PC-3 (cell line): ENCODE measurements around the gene LRRC59. TPM values are rescaled to one million over a fixed set of nuclear protein-coding genes. Genes with fewer than 3 reads are reported as not detected.
A peak's percentile ranks its signal among the peaks of the same experiment; 100 is the strongest.

Experiments
- ATAC-seq: fragments of 200-7000 bp; cut with Tn5 transposase; 2 replicates; pipeline ENCODE4 v1.9.1; 2020; ENCODE audit warnings: mild to moderate bottlenecking, moderate library complexity
- BruUV-seq: library from RNA; stranded (reverse); fragments of 400-500 nt; replicated peaks from 2 replicates; lab custom pipeline; 2021; lab: Mats Ljungman, UMichigan
- CTCF ChIA-PET: fragments of 300-600 bp; sonication (Branson Sonifier 250); formaldehyde crosslinking; loops from one replicate; lab custom pipeline; 2022; ENCODE audit warnings: antibody characterized with exemption; lab: Charles Lee
- POLR2A ChIA-PET: fragments of 300-600 bp; sonication (Branson Sonifier 250); formaldehyde crosslinking; loops from one replicate; lab custom pipeline; 2022; ENCODE audit warnings: antibody characterized with exemption; ENCODE audit not compliant: unreplicated experiment; lab: Charles Lee
- DNase-seq: peaks from one replicate; pipeline ENCODE4 v3.0.0-alpha.2; 2015
- H2AFZ ChIP-seq: fragments of 300-600 bp; sonication (generic); 2 replicates; pipeline ENCODE4 v1.6.0; 2016; ENCODE audit warnings: antibody characterized with exemption, low read length
- H3F3A ChIP-seq: fragments of 300-600 bp; sonication (generic); one replicate; pipeline ENCODE4 v1.6.0; 2017; ENCODE audit warnings: antibody characterized with exemption, low read length, control low read depth, mild to moderate bottlenecking; ENCODE audit not compliant: unreplicated experiment
- H3K27ac ChIP-seq: fragments of 300-600 bp; sonication (generic); 2 replicates; pipeline ENCODE4 v1.5.1; 2016; ENCODE audit warnings: mild to moderate bottlenecking, low read length
- H3K27me3 ChIP-seq: fragments of 300-600 bp; sonication (generic); 2 replicates; pipeline ENCODE4 v1.6.1; 2016; ENCODE audit warnings: low read length, mixed read lengths
- H3K36me3 ChIP-seq: fragments of 300-600 bp; sonication (generic); 2 replicates; pipeline ENCODE4 v1.6.1; 2016; ENCODE audit warnings: low read depth, mixed run types, low read length, mixed read lengths
- H3K4me1 ChIP-seq: fragments of 300-600 bp; sonication (generic); 2 replicates; pipeline ENCODE4 v1.5.1; 2016; ENCODE audit warnings: low read length; ENCODE audit not compliant: insufficient read depth
- H3K4me2 ChIP-seq: fragments of 300-600 bp; sonication (generic); 2 replicates; pipeline ENCODE4 v1.6.0; 2016; ENCODE audit warnings: low read length
- H3K4me3 ChIP-seq: fragments of 300-600 bp; sonication (generic); 2 replicates; pipeline ENCODE4 v1.5.1; 2016; ENCODE audit warnings: mild to moderate bottlenecking, low read length, mixed read lengths
- H3K79me2 ChIP-seq: fragments of 300-600 bp; sonication (generic); 2 replicates; pipeline ENCODE4 v1.6.1; 2017; ENCODE audit warnings: low read length, mixed read lengths
- H3K9ac ChIP-seq: fragments of 300-600 bp; sonication (generic); 2 replicates; pipeline ENCODE4 v1.6.0; 2016; ENCODE audit warnings: mild to moderate bottlenecking, low read length
- H3K9me2 ChIP-seq: fragments of 300-600 bp; sonication (generic); replicated peaks from 2 replicates; pipeline ENCODE4 v1.6.1; 2016; ENCODE audit warnings: mixed run types, low read length, mixed read lengths
- H3K9me3 ChIP-seq: fragments of 300-600 bp; sonication (generic); 2 replicates; pipeline ENCODE4 v1.6.1; 2016; ENCODE audit warnings: low read length, mixed read lengths
- H4K20me1 ChIP-seq: fragments of 300-600 bp; sonication (generic); 2 replicates; pipeline ENCODE4 v1.6.1; 2016; ENCODE audit warnings: low read length, mixed read lengths
- EZH2 ChIP-seq: fragments of 300-600 bp; sonication (generic); IDR thresholded peaks from one replicate; pipeline ENCODE4 v1.6.1; 2017; ENCODE audit warnings: antibody characterized with exemption, mild to moderate bottlenecking, low read length; ENCODE audit not compliant: unreplicated experiment
- EZH2phosphoT487 ChIP-seq: fragments of 300-600 bp; sonication (generic); IDR thresholded peaks from 2 replicates; pipeline ENCODE4 v1.6.1; 2018; ENCODE audit warnings: mild to moderate bottlenecking, antibody characterized with exemption, low read length, borderline replicate concordance
- intact Hi-C: fragments of 100-400 bp; cut with micrococcal nuclease; formaldehyde crosslinking; loops from 2 replicates; pipeline ENCODE4 v1.9.0; 2023
- total RNA-seq: library from RNA; depleted of rRNA; stranded (reverse); fragments of >200 nt; gene quantifications from 2 replicates; pipeline ENCODE4 v1.2.3, GENCODE V29; 2014
- TF ChIP-seq, protein P1 (sequence below): fragments of 300-600 bp; sonication (generic); conservative IDR thresholded peaks from 2 replicates; pipeline ENCODE4 v1.5.1; 2017; ENCODE audit warnings: antibody characterized with exemption, low read depth, mild to moderate bottlenecking, low read length

Gene LRRC59
- total RNA-seq, 1 experiment from 2014 or later, result 324 TPM

GRCh38 chr17:50372758-50373556 lies 24.4 kb downstream of the LRRC59 start, which contains the start of the genes EME1 and MRPL27:
Gene EME1, plus strand, starts transcription at chr17:50373229. Its CDS starts 1,980 bp downstream, at chr17:50375209.
Gene MRPL27, minus strand, starts transcription at chr17:50373184. Its CDS starts 14 bp downstream, at chr17:50373170.
- no peak for TF ChIP-seq EZH2
- TF ChIP-seq, protein P1, sequence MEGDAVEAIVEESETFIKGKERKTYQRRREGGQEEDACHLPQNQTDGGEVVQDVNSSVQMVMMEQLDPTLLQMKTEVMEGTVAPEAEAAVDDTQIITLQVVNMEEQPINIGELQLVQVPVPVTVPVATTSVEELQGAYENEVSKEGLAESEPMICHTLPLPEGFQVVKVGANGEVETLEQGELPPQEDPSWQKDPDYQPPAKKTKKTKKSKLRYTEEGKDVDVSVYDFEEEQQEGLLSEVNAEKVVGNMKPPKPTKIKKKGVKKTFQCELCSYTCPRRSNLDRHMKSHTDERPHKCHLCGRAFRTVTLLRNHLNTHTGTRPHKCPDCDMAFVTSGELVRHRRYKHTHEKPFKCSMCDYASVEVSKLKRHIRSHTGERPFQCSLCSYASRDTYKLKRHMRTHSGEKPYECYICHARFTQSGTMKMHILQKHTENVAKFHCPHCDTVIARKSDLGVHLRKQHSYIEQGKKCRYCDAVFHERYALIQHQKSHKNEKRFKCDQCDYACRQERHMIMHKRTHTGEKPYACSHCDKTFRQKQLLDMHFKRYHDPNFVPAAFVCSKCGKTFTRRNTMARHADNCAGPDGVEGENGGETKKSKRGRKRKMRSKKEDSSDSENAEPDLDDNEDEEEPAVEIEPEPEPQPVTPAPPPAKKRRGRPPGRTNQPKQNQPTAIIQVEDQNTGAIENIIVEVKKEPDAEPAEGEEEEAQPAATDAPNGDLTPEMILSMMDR, result no peak
- TF ChIP-seq EZH2phosphoT487, result no peak
- H3K36me3 ChIP-seq, result peaks cover 34% of the 10 kb centered on the region
- H2AFZ ChIP-seq, result peak within 1 kb of the TSS; percentile 92
- H3K9me2 ChIP-seq, result no peaks in the 10 kb centered on the region
- no peaks in the 10 kb centered on the region for H3K27me3 ChIP-seq
- ChIA-PET CTCF (interaction anchor here (0.6 kb wide), 1 partner anchor 504 kb away, joined by 3 read pairs; no protein-coding TSS in a partner anchor), POLR2A (interaction anchor here (0.6 kb wide), 1 partner anchor 128 kb away, joined by 14 read pairs; no protein-coding TSS in a partner anchor)
- H3K79me2 ChIP-seq, result peaks cover 40% of the 10 kb centered on the region
- peak within 1 kb of the TSS; percentile 90 for H3K4me2 ChIP-seq
- H3K9me3 ChIP-seq, result no peaks in the 10 kb centered on the region
- H3K27ac ChIP-seq, result peak within 1 kb of the TSS; percentile 89
- DNase-seq (peak; percentile 95), ATAC-seq (peak; percentile 92)
- H3K4me1 ChIP-seq, result peaks cover 14% of the 10 kb centered on the region
- peak within 1 kb of the TSS; percentile 88 for H3K4me3 ChIP-seq
- peaks cover 5% of the 10 kb centered on the region for H3F3A ChIP-seq
- H3K9ac ChIP-seq, result peak within 1 kb of the TSS; percentile 93
- intact Hi-C loops, result loop anchor here (2.0 kb wide), 1 partner anchor 18 kb away; no protein-coding TSS in a partner anchor
- BruUV-seq, result TSS peak; percentile 81
- H4K20me1 ChIP-seq, result no peaks in the 10 kb centered on the region

- no peak for TF ChIP-seq EZH2
- no peak for TF ChIP-seq EZH2phosphoT487
- TF ChIP-seq, protein P1, result no peak
- no peaks in the 10 kb centered on the region for H4K20me1 ChIP-seq
- ChIA-PET CTCF (no interaction called here), POLR2A (interaction anchor here (0.6 kb wide), 2 partner anchors 18 to 129 kb away, joined by 7 to 14 read pairs; no protein-coding TSS in a partner anchor)
- peak overlapping the region; percentile 90 for H3K4me2 ChIP-seq
- no peaks in the 10 kb centered on the region for H3K27me3 ChIP-seq
- peak overlapping the region; percentile 88 for H3K4me3 ChIP-seq
- BruUV-seq, result no TSS peak
- peak overlapping the region; percentile 89 for H3K27ac ChIP-seq
- no peaks in the 10 kb centered on the region for H3K9me3 ChIP-seq
- no peaks in the 10 kb centered on the region for H3K9me2 ChIP-seq
- ATAC-seq (peak; percentile 4; the same call in 1 of the 2 replicates), DNase-seq (no peak)
- intact Hi-C loops, result loop anchor here (2.0 kb wide), 1 partner anchor 19 kb away; no protein-coding TSS in a partner anchor
- peaks cover 38% of the 10 kb centered on the region for H3K36me3 ChIP-seq
- peak overlapping the region; percentile 93 for H3K9ac ChIP-seq
- peak overlapping the region; percentile 92 for H2AFZ ChIP-seq
- H3K79me2 ChIP-seq, result peaks cover 40% of the 10 kb centered on the region
- H3K4me1 ChIP-seq, result peaks cover 14% of the 10 kb centered on the region
- H3F3A ChIP-seq, result peaks cover 5% of the 10 kb centered on the region
These were observed 25.0 kb downstream of the LRRC59 start for GRCh38 chr17:50372222-50372757.
